GM18505 (cell line): ENCODE data around the gene PTPN14.
"Not testable (repeated sequence)": the region's sequence is repeated elsewhere in the genome, so short reads cannot be mapped to it uniquely, and the experiment has no call there.

Experiments
- ATAC-seq: cut with Tn5 transposase; IDR thresholded peaks from one replicate; pipeline ENCODE4 v1.9.1; 2021; ENCODE audit not compliant: unreplicated experiment
- POLR2A ChIP-seq: IDR thresholded peaks from 4 replicates; pipeline ENCODE4 v1.6.1; 2011; ENCODE audit warnings: borderline replicate concordance; ENCODE audit not compliant: insufficient read depth, insufficient read length; ENCODE audit errors: extremely low read depth

The PTPN14 gene

GRCh38 chr1:214518361-214518760, 33.0 kb downstream of the PTPN14 start:
- ATAC-seq: no peak
- TF ChIP-seq POLR2A: no peak

GRCh38 chr1:214516434-214517326, 34.7 kb downstream of the PTPN14 start:
- ATAC-seq: no peak
- TF ChIP-seq POLR2A: no peak

- ATAC-seq: no peak
- no peak for TF ChIP-seq POLR2A
Measured at GRCh38 chr1:214515544-214516433, 35.6 kb downstream of the PTPN14 start.

- no peak for ATAC-seq
- no peak for TF ChIP-seq POLR2A
Measured at GRCh38 chr1:214514819-214515383, 36.5 kb downstream of the PTPN14 start.

- TF ChIP-seq POLR2A: no peak
- no peak for ATAC-seq
Measured at GRCh38 chr1:214514032-214514818, 37.2 kb downstream of the PTPN14 start.

- no peak for ATAC-seq
- TF ChIP-seq POLR2A: no peak
Measured at GRCh38 chr1:214513394-214513793, 38.0 kb downstream of the PTPN14 start.

GRCh38 chr1:214511639-214511998, 39.8 kb downstream of the PTPN14 start:
- no peak for TF ChIP-seq POLR2A
- ATAC-seq: no peak

GRCh38 chr1:214510914-214511638, 40.3 kb downstream of the PTPN14 start:
- ATAC-seq: no peak
- TF ChIP-seq POLR2A: no peak

GRCh38 chr1:214510477-214510876, 40.9 kb downstream of the PTPN14 start:
- no peak for TF ChIP-seq POLR2A
- ATAC-seq: no peak

GRCh38 chr1:214509622-214510021, 41.8 kb downstream of the PTPN14 start:
- ATAC-seq: not testable (repeated sequence)

- ATAC-seq: peak; percentile 68
- no peak for TF ChIP-seq POLR2A
Measured at GRCh38 chr1:214506972-214507431, 44.4 kb downstream of the PTPN14 start.

GRCh38 chr1:214505134-214505533, 46.3 kb downstream of the PTPN14 start:
- no peak for TF ChIP-seq POLR2A
- no peak for ATAC-seq
